Retinal pigment epithelial cell (primary cell): ENCODE data around the gene IZUMO1.
"Not testable (repeated sequence)": the region's sequence is repeated elsewhere in the genome, so short reads cannot be mapped to it uniquely, and the experiment has no call there.

Source experiments
- DNase-seq: peaks from one replicate; pipeline ENCODE4 v3.0.0-alpha.2; 2010; ENCODE audit warnings: low read depth
- H3K4me3 ChIP-seq: 2 replicates; pipeline ENCODE4 v1.5.1; 2011; ENCODE audit warnings: mild to moderate bottlenecking, low read length, control low read depth, moderate library complexity
- TF ChIP-seq, protein P1 (sequence below): conservative IDR thresholded peaks from 2 replicates; pipeline ENCODE4 v1.5.1; 2011; ENCODE audit warnings: low read depth, low read length, control low read depth, inconsistent platforms

IZUMO1 gene

DNA sequence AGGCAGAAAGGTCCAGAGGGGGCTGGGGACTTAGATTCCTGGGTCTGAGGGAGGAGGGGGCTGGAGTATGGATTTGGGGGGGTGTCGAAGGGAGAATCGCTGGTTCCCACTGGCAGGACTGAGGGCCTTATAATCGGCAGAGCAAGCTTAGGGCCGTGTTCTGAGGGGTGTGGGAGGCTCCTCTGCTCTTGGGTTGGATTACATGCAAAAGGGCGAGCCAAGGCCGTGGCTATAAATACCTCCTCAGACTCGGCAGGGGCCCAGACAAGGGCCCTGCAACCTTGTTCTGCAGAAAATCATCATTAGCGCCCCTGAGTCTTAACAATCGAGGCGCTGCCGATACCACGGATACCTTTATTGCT is 26.5 kb downstream of the IZUMO1 start:
- peak overlapping the region; percentile 82 for H3K4me3 ChIP-seq
- TF ChIP-seq, protein P1, sequence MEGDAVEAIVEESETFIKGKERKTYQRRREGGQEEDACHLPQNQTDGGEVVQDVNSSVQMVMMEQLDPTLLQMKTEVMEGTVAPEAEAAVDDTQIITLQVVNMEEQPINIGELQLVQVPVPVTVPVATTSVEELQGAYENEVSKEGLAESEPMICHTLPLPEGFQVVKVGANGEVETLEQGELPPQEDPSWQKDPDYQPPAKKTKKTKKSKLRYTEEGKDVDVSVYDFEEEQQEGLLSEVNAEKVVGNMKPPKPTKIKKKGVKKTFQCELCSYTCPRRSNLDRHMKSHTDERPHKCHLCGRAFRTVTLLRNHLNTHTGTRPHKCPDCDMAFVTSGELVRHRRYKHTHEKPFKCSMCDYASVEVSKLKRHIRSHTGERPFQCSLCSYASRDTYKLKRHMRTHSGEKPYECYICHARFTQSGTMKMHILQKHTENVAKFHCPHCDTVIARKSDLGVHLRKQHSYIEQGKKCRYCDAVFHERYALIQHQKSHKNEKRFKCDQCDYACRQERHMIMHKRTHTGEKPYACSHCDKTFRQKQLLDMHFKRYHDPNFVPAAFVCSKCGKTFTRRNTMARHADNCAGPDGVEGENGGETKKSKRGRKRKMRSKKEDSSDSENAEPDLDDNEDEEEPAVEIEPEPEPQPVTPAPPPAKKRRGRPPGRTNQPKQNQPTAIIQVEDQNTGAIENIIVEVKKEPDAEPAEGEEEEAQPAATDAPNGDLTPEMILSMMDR: no peak
- no peak for DNase-seq

DNA sequence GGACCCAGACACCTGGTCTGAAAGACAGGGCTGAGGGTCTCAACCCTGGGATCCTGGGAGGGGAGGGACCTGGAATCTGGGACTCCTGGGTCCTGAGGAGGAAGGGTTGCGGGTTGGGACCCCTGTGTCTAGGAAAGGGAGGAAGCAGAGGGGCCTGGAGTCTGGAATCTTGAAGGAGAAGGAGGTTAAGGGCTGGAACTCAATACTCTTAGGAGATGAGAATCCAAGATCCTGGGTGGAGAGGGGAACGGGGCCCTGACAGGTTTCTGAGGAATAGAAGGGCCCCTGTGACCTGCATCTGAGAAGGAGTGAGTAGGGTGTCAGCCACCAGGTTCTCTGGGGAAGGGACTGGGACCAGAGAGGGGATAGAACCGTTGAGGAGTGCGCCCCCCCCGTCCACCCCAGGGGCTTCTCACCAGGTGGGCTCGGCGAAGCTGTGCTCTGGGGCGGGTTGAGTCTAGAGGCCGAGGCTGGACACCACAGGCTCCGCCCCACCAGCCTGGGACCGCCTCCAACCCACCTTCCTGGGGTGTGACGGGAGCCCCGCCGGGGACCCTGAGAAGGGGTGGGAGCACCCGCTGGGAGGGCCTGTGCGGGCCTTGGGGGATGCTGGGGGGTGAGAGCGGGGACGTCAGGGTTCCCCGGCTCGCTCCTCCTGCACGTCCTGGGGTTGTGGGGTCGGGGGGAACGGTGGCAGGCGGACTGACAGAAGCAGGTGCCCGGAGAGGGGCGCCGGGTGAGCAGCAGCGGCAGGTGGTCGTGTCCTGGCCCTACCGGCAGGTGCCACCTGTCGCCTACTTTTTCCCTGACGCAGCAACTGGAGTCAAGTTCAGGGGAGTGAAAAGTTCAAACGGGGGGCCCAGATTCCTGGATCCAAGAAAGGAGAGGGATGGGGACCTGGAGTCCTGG is 27.2 kb downstream of the IZUMO1 start, which contains the start of gene MAMSTR:
TSS of gene MAMSTR (minus strand) at position 463 of the 909 bp plus-strand sequence. CDS start 694 bp downstream, outside the sequence.
- peak within 1 kb of the TSS; percentile 82 for H3K4me3 ChIP-seq
- TF ChIP-seq, protein P1: no peak
- DNase-seq: no peak

DNA sequence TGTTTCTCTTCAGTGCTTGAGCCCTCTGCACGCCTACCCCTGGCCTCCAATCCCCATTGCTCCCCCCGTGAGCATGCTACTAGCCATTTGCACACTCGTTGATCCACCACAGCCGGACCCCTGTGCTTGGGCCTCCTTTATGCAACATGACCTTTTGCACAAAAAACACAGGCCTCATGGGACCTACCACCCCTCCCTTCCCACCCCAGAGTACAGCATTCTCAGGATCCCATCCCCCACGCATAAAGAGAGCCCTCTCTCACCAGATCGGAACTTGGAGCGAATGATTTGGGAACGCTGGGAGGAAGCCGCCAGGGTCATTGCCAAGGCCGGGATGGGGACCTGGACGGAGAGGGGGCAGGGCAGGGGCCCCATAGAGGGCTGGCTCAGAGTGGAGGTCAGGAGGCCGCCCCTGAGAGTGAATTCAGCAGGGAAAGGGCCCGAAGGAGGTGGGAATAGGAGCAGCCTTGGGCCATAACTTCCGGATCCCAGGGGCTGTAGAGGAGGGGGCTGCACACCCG is 27.9 kb downstream of the IZUMO1 start:
- no peak overlapping the region for H3K4me3 ChIP-seq
- DNase-seq: no peak
- TF ChIP-seq, protein P1: no peak

DNA sequence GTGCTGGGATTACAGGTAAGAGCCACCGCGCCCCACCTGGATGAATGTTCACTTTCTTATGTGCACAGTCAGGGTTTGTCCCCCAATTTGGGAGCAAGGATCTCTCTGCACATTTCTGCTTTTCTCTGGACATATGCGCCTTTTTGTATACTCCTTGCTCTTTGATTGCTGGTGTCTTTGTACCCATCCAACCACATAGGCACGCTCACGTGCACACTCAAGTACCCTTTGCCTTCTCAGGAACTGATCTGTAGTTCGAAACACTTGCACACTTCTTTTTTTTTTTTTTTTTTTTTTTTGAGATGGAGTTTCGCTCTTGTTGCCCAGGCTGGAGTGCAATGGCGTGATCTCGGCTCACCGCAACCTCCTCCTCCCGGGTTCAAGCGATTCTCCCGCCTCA is 28.6 kb downstream of the IZUMO1 start:
- not testable (repeated sequence) for DNase-seq, H3K4me3 ChIP-seq

DNA sequence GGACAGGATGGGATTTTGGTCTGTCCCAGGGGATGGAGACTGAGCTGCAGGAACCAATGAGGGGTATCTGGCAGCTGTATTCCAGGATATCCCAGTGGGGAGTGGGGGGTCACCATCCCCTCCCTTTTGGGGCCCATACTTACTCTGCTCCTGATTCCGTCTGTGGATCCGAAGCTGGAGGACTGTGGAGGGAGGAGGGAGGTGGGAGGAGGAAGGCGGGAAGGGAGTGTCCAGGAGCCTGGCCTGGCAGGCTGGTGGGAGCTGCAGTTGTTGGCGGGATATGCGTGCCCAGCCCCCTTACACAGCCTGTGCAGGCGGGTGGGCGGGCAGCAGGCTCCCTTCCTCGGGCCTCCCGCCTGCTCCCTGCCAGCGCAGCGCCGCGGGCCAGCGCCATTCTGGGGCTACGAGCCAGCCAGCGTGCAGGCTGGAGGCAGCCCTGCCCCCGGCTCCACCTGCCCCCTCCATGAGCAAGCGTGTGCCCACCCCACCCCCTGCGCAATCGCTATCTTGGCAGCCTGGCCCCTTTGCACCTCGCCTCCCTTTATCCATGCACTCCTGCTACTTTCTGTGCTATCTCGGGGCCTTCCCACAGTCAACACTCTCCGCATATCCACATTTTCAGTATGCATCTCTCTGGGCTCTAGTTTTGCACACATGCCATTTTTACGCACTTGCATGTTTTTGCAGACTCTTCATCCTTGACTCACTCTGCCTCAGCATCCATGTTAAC is 30.0 kb downstream of the IZUMO1 start:
- TF ChIP-seq, protein P1: no peak
- DNase-seq: no peak
- H3K4me3 ChIP-seq: peak overlapping the region; percentile 21

DNA sequence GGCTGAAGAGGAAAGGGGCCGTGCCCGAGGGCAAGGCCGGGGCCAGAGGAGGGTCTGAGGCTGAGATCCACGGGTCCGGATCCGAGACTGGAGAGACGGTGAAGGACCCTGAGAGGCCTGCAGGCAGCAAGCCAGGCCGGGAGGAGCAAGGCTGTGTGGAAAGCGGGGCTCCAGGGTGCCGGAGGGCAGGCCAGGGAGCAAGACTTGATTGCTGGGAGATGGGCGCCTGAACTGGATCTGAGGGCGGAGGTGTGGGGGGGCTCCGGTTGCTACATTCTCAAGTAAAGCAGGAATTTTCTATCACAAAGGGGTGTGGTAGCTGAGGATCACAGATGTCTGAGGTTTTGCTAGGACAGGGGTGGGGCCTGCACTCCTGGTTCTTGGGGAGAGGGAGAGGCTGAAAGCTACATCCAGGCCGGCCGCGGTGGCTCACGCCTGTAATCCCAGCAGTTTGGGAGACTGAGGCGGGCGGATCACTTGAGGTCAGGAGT is 31.0 kb downstream of the IZUMO1 start:
- no peak for DNase-seq
- TF ChIP-seq, protein P1: no peak
- H3K4me3 ChIP-seq: no peak overlapping the region
